ENCODE measurements around the gene B3GNT9. TPM values are rescaled to one million over a fixed set of nuclear protein-coding genes. Genes with fewer than 3 reads are reported as not detected.
A peak's percentile ranks its signal among the peaks of the same experiment; 100 is the strongest.

B3GNT9 gene
- total RNA-seq, 2 donors from 2014 or later: 11.3 to 15.1 TPM

GRCh38 chr16:67157892-67158635 lies 7.3 kb upstream of the B3GNT9 start:
- intact Hi-C loops (cut with DNase I): loop anchor here (5.0 kb wide), 2 partner anchors 181 to 201 kb away; no protein-coding TSS in a partner anchor
- ATAC-seq (no peak), DNase-seq (no peak)

- DNase-seq: no peak
- intact Hi-C loops (cut with DNase I): loop anchor here (5.0 kb wide), 2 partner anchors 180 to 200 kb away; no protein-coding TSS in a partner anchor
- no peak for ATAC-seq
Measured at GRCh38 chr16:67157106-67157748, 6.4 kb upstream of the B3GNT9 start.

- ATAC-seq (no peak), DNase-seq (no peak)
- intact Hi-C loops (cut with DNase I): loop anchor here (5.0 kb wide), 2 partner anchors 179 to 199 kb away; no protein-coding TSS in a partner anchor
Measured at GRCh38 chr16:67156143-67156844, 5.5 kb upstream of the B3GNT9 start.

- intact Hi-C loops (cut with DNase I): loop anchor here (1.0 to 5.0 kb wide), 3 partner anchors 178 to 198 kb away; no protein-coding TSS in a partner anchor
- ATAC-seq (peak; percentile 46 to 50), DNase-seq (peak; percentile 81)
Measured at GRCh38 chr16:67155295-67156142, 4.7 kb upstream of the B3GNT9 start.

GRCh38 chr16:67154578-67155294 lies 3.9 kb upstream of the B3GNT9 start:
- ATAC-seq: no peak
- intact Hi-C loops (cut with DNase I): loop anchor here (1.0 to 5.0 kb wide), 3 partner anchors 177 to 197 kb away; no protein-coding TSS in a partner anchor
- no peak for DNase-seq

GRCh38 chr16:67151431-67152097 lies 766 bp upstream of the B3GNT9 start:
- DNase-seq: no peak
- ATAC-seq: no peak
- intact Hi-C loops (cut with DNase I): no loop called here

GRCh38 chr16:67150047-67150832 lies 558 bp downstream of the B3GNT9 start:
- ATAC-seq: peak; percentile 67 to 80
- DNase-seq: peak; percentile 75
- intact Hi-C loops (cut with DNase I): no loop called here

- intact Hi-C loops (cut with DNase I): no loop called here
- DNase-seq (no peak), ATAC-seq (no peak)
Measured at GRCh38 chr16:67149276-67150046, 1.3 kb downstream of the B3GNT9 start.

GRCh38 chr16:67148656-67149275 lies 2.0 kb downstream of the B3GNT9 start:
- intact Hi-C loops (cut with DNase I): no loop called here
- no peak for DNase-seq
- no peak for ATAC-seq

GRCh38 chr16:67148221-67148620 lies 2.6 kb downstream of the B3GNT9 start:
- no peak for ATAC-seq
- intact Hi-C loops (cut with DNase I): no loop called here
- DNase-seq: no peak

GRCh38 chr16:67147437-67148140 lies 3.2 kb downstream of the B3GNT9 start:
- ATAC-seq (no peak), DNase-seq (no peak)
- intact Hi-C loops (cut with DNase I): no loop called here

- intact Hi-C loops (cut with DNase I): no loop called here
- no peak for ATAC-seq
Measured at GRCh38 chr16:67146523-67147357, 4.1 kb downstream of the B3GNT9 start.

GRCh38 chr16:67145746-67146145 lies 5.1 kb downstream of the B3GNT9 start:
- intact Hi-C loops (cut with DNase I): no loop called here
- no peak for DNase-seq
- no peak for ATAC-seq

More at GRCh38 chr16:67146523-67147357, 4.1 kb downstream of the B3GNT9 start:
- no peak for DNase-seq

GRCh38 chr16:67144943-67145342 lies 5.9 kb downstream of the B3GNT9 start:
- ATAC-seq (no peak), DNase-seq (no peak)
- intact Hi-C loops (cut with DNase I): no loop called here

Measured in left cardiac atrium (tissue), 4 donors.